HG02870 (cell line): Measurements from ENCODE around the gene AGPAT2.

Experiments
- ATAC-seq: cut with Tn5 transposase; IDR thresholded peaks from one replicate; pipeline ENCODE4 v1.9.1; 2021; ENCODE audit warnings: mild to moderate bottlenecking, moderate library complexity; ENCODE audit not compliant: unreplicated experiment

Gene AGPAT2

DNA sequence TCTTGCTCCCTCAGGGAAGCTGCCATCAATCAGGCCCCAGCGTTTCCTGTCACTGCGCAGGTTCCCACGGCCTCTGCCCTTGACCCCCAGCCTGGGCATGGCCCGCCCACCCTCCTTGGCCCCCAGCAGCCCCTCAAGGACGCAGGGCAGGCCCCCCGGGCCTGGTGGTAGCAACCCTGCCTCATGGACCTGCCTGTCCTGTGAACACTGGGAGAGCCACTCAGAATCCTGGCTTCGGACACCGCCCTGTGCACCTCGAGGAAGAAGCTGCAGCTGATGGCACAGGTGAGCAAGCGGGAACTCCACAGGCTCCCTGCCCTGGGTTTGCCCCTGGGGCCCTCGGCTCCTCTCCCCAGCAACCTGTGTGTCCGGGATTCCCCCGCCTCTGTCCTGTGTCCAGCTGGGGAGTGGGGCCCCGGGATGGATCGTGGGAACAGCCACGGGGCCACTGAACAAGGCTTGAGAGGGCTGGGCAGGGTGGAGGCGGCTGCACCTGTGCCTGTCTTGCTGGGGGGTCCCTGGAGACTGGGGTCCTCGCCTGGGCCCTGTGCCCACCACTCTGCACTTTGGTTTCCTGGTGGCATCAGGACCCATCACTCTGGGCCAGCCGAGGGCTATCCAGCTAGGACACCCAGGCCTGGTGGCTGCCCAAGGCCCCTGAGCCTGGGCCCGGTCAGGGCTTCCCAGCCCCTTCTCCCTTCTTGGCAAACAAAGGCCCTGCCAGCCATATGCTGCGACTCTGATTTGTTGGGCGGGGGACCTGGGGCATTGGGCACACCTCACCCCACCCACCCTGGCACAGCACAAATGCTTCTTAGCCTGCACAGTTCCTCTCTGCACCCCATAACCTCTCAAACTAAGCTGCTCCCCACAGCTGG, 58.0 kb downstream of the AGPAT2 start:
- ATAC-seq: no peak

DNA sequence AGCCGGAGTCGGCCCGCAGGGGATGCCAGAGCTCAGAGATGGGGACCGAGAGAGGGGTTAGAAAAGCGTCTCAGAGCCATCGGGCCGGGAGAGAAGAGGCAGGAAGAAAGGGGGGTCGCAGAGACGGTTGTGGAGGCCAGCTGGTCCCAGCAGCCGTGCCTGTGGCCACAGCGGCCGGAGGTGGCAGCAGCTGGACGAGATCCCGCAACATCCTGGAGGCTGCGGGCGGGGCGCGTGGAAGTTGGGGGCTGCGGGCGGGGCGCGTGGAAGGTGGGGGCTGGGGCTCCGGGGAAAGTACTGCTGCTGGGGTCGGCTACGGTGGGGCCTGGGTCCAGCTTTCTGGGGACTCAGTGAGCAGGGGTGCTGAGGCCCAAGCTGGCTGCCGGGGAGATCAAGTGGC, 59.0 kb downstream of the AGPAT2 start:
- no peak for ATAC-seq

GRCh38 chr9:136627703-136628102, 59.6 kb downstream of the AGPAT2 start:
- ATAC-seq: no peak

DNA sequence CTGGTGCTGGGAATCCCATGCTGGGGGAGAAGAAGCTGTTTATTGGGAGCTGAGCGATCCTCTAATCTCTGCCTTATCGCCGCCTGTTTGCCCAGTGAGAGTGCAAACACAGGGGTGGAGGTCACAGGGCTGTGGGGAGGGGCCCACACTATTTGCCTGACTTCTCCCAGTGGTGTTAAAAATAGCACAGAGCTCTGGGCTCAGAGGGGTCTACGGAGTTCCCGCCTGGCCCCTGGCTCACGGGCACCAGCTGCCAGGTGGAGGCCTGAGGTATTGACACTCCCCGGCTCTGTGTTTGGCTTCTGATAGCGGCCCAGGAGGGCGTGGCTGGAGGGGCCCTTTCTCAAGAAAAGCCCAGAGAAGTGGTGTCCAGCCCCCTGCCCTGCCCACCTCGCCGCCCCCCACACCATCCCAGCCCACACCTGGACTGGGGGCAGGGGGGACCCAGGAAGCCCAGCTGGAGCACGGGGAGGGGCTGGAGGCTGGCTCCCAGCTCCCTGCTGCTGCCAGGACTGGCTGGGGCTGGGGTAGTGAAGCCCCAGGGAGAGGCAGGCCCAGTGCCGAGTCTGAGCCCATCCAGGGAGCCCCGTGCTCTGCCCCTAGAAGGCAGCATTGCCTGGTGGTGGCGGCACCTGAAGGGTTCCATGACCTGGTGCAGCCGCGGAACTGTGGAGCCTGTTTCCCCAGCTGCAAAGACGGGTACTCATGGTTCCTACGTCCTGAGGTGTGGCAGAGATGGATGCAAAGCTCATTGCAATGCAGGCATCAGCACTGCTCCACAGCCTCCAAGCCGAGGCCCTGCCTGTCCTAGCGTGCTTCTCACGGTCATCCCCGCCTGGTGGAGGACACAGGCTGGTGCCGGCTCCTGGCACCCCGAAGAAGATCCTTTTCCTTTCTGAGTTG, 60.3 kb downstream of the AGPAT2 start:
- no peak for ATAC-seq

GRCh38 chr9:136626066-136626725, 61.1 kb downstream of the AGPAT2 start:
- no peak for ATAC-seq

- no peak for ATAC-seq
These were observed 61.9 kb downstream of the AGPAT2 start for GRCh38 chr9:136625101-136626065.

DNA sequence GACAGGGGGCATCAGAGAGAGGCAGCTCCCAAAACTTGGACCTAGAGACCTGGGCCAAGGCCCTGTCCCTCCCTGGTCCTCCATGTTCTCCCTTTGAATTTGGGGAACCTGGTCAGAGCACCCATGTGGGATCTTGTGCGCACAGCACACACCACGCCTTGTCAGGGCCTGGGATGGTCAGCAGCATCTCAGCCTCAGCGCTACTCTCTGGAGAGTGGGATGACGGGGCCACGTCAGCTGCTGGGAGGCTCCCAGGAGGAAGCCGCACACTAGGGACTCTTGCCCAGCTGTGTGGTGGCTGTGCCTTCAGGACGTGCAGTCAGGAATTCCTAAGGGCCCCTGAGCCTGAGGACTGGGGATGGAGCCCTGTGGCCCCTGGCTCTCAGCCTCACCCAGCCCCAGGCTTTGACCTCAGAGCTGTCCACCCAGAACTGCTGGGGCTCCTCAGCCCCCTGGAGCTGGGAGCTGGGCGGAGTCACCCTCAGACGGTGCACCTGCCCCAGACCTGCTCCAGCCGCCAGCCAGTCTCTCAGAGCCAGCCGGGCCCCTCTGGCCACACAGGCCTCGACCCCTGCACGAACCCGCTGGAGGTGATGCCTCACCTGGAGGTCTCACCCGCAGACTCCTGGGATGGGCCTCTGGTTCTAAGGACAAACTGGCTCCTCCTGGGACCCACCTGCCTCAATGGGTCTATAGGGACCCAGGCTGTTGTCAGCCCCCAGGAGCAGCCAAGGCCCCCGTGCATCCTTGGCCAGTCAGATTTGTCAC, 62.9 kb downstream of the AGPAT2 start:
- ATAC-seq: no peak

DNA sequence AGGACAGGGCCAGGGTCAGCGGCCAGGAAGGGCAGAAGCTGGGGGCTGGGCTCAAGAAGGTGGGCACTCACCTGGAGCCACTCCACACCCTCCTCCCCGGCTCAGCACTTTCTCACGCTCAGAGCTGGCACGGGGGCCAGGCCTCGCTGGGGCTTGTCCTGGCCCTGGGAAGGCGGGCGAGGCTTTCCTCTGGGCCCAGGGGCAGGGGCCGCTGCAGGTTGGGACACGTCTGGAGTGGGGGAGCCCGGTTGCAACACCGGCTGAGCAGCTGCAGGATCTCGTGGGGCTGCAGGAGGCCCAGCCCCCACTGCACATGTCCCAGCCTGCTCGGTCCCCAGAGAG, 63.4 kb downstream of the AGPAT2 start:
- no peak for ATAC-seq
